Measurements from ENCODE around the gene INTS1.

INTS1 gene

DNA sequence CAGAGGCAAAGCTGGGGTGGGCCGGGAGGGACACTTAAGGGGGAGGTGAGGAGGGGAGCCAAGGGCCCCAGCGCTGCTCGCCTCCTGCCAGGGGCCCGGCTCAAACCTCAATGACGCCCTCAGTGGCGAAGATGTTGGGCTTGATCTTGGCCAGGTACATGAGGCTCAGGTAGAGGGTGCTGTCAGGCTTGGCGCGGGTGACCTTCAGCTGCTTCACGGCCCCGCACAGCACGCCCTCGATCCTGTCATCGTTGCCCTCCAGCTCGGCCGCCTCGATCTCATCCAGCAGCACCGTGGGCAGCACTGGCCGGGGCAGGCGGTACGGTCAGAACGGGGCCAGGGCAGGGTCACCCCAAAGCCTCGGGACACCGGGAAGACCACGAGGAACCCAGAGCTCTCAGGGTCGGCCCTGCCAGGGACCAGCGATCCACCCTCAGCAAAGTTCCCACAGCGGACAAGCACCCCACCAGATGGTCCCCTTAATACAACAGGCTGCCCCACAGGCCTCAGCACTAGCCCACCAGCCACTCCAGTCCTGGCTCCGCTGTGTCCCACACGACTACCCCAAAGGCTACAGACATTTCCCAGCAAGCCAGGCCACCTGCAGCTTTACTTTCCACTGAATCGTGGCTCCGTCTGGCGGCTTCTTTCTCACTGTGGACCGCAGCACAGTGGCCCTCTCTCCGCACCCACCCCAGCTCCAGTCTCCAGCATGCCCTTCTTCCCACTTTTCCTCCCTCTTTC, 4.0 kb downstream of the INTS1 start:
- DNase-seq (ENCODE audit: insufficient read length, low spot score) (no peak), FAIRE-seq (no peak)
- TF ChIP-seq TAF1 (IDR thresholded peaks at IDR 0.05; ENCODE audit: low read depth, low read length) (no peak), POU2F2 (IDR thresholded peaks at IDR 0.05; ENCODE audit: low read depth, low read length) (no peak), POLR2AphosphoS5 (IDR thresholded peaks at IDR 0.05; ENCODE audit: low read depth, low read length) (no peak), PAX5 (IDR thresholded peaks at IDR 0.05; ENCODE audit: insufficient read depth, low read length, severe bottlenecking) (no peak), POLR2A (IDR thresholded peaks at IDR 0.05; ENCODE audit: low read depth, low read length) (no peak), SPI1 (IDR thresholded peaks at IDR 0.05; ENCODE audit: low read depth, low read length) (no peak)

DNA sequence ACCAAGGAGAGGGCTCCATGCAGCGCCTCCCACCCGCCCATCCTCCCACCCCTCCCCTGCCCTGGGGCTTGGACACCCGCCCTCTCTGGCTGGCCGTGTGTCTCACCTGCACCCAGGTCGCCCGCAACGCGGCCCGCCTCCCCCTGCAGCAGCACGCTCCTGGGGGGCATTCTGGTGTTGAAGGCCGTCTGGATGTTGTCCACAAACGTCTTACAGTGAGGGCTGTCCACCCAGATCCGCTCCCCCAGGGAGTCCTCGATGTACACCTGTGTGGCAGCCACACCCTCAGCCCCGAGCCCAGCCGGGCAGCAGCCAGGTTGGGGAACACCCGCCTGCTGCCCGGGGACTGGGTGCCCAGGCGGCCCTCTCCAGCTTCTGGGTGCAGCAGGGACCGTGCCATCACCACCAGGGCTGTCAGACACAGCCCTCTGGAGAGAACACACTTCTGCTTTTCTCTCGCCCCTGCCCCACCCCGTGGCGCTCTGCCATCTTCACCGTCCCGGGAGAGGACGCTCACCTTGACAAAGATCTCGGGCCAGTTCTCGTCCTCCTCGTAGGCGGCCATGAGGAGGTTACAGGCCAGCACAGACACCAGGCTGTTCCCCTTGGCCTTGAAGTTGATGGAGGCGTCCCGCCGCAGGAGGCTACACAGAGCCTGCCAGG, 4.7 kb downstream of the INTS1 start:
- TF ChIP-seq TAF1 (IDR thresholded peaks at IDR 0.05; ENCODE audit: low read depth, low read length) (no peak), POLR2AphosphoS5 (IDR thresholded peaks at IDR 0.05; ENCODE audit: low read depth, low read length) (no peak), SPI1 (IDR thresholded peaks at IDR 0.05; ENCODE audit: low read depth, low read length) (no peak), PAX5 (IDR thresholded peaks at IDR 0.05; ENCODE audit: insufficient read depth, low read length, severe bottlenecking) (no peak), POU2F2 (IDR thresholded peaks at IDR 0.05; ENCODE audit: low read depth, low read length) (no peak)
- DNase-seq (ENCODE audit: insufficient read length, low spot score) = no peak
- FAIRE-seq = no peak

DNA sequence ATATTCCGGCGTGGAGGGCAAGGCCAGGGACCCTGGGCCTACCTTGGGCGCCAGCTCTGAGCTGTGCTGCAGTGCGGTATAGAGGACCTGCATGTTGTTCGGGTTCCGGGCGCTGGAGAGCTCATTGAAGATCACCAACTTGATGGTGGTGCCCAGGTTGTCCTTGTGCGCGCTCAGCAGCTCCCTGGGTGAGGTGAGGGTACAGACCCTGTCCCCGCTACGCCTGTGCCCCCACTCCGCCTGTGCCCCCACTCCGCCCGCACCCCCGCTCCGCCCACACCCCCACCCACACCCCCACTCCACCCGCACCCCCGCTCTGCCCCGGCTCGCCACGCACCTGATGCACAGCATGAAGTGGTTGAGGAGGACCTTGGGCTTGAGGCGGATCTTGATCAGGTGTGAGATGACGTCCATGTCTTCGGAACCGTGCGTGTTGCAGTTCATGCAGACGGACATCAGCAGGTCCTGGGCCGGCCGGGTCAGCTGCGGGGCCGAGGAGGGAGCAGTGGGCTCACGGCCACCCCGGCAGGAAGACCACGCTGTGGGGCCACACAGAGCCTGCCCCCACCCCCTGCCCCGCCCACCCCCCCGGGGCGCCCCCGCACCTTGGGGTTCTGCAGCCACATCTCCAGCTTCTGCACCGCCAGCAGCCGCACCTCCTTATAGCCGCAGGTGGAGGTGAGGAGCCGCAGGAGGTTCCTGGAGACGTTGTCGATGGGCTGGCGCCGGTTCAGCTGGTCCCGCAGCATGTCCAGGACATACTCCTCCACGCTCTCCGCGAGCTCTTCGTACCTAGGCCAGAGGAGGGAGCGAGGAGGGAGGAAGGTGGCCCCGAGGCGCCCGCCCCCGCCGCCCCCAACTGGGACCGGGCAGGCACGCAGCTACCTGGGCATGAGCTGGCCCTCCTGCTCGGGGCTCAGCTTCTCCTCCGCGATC, 5.6 kb downstream of the INTS1 start:
- TF ChIP-seq PAX5 (IDR thresholded peaks at IDR 0.05; ENCODE audit: insufficient read depth, low read length, severe bottlenecking) (no peak), TAF1 (IDR thresholded peaks at IDR 0.05; ENCODE audit: low read depth, low read length) (no peak), POLR2AphosphoS5 (IDR thresholded peaks at IDR 0.05; ENCODE audit: low read depth, low read length) (no peak), POLR2A (IDR thresholded peaks at IDR 0.05; ENCODE audit: low read depth, low read length) (no peak), POU2F2 (IDR thresholded peaks at IDR 0.05; ENCODE audit: low read depth, low read length) (no peak), SPI1 (IDR thresholded peaks at IDR 0.05; ENCODE audit: low read depth, low read length) (no peak)
- FAIRE-seq = no peak
- DNase-seq (ENCODE audit: insufficient read length, low spot score) = no peak

DNA sequence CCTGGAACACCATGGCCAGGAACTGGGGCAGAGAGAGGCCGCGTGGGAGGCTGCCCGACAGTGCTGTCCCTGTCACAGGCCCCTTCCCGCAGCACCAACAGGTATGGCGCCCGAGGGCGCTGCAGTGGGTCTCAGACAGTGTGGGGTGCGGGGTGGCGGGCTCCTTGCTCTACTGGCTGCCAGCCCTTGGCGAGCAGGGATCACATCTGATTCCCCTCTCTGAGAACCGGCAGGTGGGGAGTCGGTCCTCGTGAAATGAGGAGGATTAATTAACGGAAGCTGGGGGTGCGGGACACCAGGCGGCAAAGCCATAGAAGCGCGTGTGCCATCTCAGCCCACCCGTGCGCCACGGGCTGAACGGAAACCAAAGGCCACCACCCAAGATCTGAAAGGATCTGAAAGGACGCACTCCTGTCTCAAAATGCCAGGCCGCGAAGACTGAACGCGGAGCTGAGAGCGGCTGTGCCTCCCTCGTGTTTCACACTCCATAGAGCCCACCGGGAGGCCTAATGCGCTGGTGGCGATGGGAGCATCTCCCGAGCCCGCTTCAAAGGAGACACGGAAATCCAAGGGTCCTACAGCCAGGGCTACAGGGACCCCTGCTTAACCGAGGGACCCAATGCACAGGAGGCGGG, 6.8 kb downstream of the INTS1 start:
- FAIRE-seq (no peak), DNase-seq (ENCODE audit: insufficient read length, low spot score) (no peak)
- no peak for TF ChIP-seq TAF1 (IDR thresholded peaks at IDR 0.05; ENCODE audit: low read depth, low read length)
- no peak for TF ChIP-seq PAX5 (IDR thresholded peaks at IDR 0.05; ENCODE audit: insufficient read depth, low read length, severe bottlenecking)
- no peak for TF ChIP-seq POLR2AphosphoS5 (IDR thresholded peaks at IDR 0.05; ENCODE audit: low read depth, low read length)
- no peak for TF ChIP-seq POU2F2 (IDR thresholded peaks at IDR 0.05; ENCODE audit: low read depth, low read length)
- TF ChIP-seq POLR2A (IDR thresholded peaks at IDR 0.05; ENCODE audit: low read depth, low read length) = no peak
- no peak for TF ChIP-seq SPI1 (IDR thresholded peaks at IDR 0.05; ENCODE audit: low read depth, low read length)

DNA sequence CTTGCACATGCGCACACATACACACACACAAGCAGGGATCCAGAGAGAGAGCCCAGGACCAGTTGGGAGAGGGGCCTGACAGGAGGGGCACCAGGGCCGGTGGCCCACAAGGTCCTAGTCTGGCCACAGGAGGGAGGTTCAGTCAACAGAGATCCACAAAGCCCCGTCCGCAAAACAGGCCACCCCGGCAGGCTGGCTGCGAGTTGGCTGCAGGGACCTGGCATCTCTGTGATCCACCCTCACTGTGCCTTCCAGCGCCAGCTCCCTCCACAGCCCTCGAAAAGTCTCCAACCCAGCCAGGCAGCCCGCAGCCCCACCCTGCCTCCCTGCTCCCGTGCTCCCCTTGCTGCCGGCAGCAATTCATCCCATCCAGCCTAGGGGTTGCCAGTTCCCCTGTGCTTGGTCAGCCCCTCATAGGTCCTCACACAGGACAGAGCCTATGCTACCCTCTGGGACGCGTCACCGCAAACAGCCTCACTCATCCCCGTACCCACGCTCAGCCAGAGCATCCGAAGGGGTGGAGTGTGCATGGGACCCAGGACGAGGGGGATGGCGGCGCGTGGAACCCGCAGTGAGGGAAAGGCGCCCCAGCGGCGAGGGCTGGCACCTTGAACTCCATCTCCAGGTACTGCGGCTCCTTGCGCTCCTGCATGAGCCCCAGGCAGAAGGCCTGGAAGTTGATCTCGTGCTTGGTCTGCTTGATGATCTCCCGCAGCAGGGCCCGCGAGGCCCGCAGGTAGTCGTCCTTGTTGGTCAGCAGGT, 7.5 kb downstream of the INTS1 start:
- DNase-seq (ENCODE audit: insufficient read length, low spot score) = no peak
- FAIRE-seq = no peak
- no peak for TF ChIP-seq POLR2AphosphoS5 (IDR thresholded peaks at IDR 0.05; ENCODE audit: low read depth, low read length)
- no peak for TF ChIP-seq SPI1 (IDR thresholded peaks at IDR 0.05; ENCODE audit: low read depth, low read length)
- no peak for TF ChIP-seq PAX5 (IDR thresholded peaks at IDR 0.05; ENCODE audit: insufficient read depth, low read length, severe bottlenecking)
- no peak for TF ChIP-seq POU2F2 (IDR thresholded peaks at IDR 0.05; ENCODE audit: low read depth, low read length)
- no peak for TF ChIP-seq TAF1 (IDR thresholded peaks at IDR 0.05; ENCODE audit: low read depth, low read length)
- TF ChIP-seq POLR2A (IDR thresholded peaks at IDR 0.05; ENCODE audit: low read depth, low read length) = no peak

DNA sequence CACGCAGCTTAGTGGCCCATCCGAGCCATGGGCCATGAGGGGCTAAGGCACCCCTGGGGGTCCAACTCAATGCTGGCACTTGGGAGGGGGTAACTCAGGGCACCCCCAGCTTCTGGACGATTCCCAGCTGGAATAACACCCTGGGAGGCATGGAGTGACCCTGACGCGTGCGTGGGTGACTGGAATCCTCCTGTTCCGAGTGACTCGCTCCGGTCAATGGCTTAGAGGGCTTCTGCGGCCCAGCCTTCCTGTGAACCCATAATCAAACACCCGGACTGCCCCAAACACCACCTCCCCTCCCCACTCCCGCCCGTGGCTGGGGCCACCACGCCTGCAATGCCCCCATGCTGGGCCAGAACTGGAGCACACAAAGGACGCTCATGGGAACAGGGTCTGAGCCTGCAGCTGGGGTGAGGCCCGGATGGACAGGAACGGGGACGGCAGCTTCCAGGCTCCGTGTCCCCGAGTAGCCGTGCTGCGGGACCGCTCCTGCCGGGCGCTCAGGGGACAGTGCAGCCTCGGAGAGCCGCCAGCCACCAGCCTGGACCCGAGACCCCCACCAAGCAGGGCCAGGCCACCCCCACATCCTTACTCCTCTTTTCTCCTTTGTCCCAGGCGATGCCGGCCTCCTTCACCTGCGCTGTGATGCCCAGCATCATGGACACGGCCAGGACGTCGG, 8.5 kb downstream of the INTS1 start:
- no peak for FAIRE-seq
- DNase-seq (ENCODE audit: insufficient read length, low spot score) = no peak
- TF ChIP-seq POLR2AphosphoS5 (IDR thresholded peaks at IDR 0.05; ENCODE audit: low read depth, low read length) (no peak), POLR2A (IDR thresholded peaks at IDR 0.05; ENCODE audit: low read depth, low read length) (no peak), PAX5 (IDR thresholded peaks at IDR 0.05; ENCODE audit: insufficient read depth, low read length, severe bottlenecking) (no peak), POU2F2 (IDR thresholded peaks at IDR 0.05; ENCODE audit: low read depth, low read length) (no peak)

DNA sequence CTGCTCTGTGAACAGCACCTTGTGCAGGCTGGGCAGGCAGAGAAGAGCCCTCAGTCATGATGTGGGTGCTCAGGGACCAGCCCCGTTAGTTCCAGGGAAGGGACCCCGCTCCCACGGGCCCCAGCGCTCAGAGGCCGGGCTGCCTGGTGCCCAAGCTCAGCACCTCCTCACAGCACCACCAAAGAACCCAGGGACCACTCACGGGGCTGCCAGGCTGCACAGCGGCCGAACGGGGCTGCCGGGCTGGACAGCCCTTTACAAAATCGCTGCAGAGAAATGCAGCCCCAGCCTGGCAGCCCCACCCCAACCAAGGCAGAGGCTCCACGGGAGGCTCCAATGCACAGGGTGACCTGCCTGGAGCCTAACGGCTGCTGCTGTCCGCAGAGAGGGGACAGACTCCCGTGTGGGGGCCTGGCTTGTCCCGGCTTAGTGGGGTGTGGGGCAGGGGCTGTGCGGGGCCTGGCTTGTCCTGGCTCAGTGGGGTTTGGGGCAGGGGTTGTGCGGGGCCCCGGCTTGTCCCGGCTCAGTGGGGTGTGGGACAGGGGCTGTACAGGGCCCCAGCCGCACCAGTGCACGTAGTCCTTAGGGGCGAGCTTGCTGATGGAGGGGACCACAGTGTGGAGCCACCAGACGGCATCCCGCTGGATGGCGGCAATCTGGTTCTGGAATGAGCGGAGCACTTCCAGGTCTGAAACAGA, 9.2 kb downstream of the INTS1 start:
- no peak for DNase-seq (ENCODE audit: insufficient read length, low spot score)
- TF ChIP-seq POU2F2 (IDR thresholded peaks at IDR 0.05; ENCODE audit: low read depth, low read length) = no peak
- no peak for TF ChIP-seq POLR2AphosphoS5 (IDR thresholded peaks at IDR 0.05; ENCODE audit: low read depth, low read length)
- no peak for TF ChIP-seq POLR2A (IDR thresholded peaks at IDR 0.05; ENCODE audit: low read depth, low read length)
- TF ChIP-seq PAX5 (IDR thresholded peaks at IDR 0.05; ENCODE audit: insufficient read depth, low read length, severe bottlenecking) = no peak
- no peak for TF ChIP-seq SPI1 (IDR thresholded peaks at IDR 0.05; ENCODE audit: low read depth, low read length)
- no peak for TF ChIP-seq TAF1 (IDR thresholded peaks at IDR 0.05; ENCODE audit: low read depth, low read length)
- FAIRE-seq = no peak
